GM12878 (cell line): ENCODE measurements around the gene PSMF1. TPM values are rescaled to one million over a fixed set of nuclear protein-coding genes. Genes with fewer than 3 reads are reported as not detected.

ENCODE experiments used
- ATAC-seq: fragments of 200-7000 bp; cut with Tn5 transposase; 3 replicates; pipeline ENCODE4 v1.9.1; 2020; ENCODE audit warnings: mild to moderate bottlenecking, moderate library complexity
- BruUV-seq: library from RNA; stranded (reverse); fragments of 400-500 nt; replicated peaks from 2 replicates; lab custom pipeline; 2021; lab: Mats Ljungman, UMichigan
- CTCF ChIA-PET: fragments of 300-600 bp; sonication (Branson Sonifier 250); formaldehyde crosslinking; extraction: SDS; loops from one replicate; lab custom pipeline; 2021; ENCODE audit warnings: inconsistent platforms; lab: Yijun Ruan, JAX
- POLR2A ChIA-PET: fragments of 350-600 bp; formaldehyde crosslinking; extraction: SDS; loops from one replicate; lab custom pipeline; 2021; ENCODE audit warnings: inconsistent platforms; lab: Charles Lee
- RAD21 ChIA-PET: fragments of 300-600 bp; sonication (Branson Sonifier 250); formaldehyde crosslinking; loops from one replicate; lab custom pipeline; 2023; ENCODE audit warnings: antibody characterized with exemption; ENCODE audit not compliant: unreplicated experiment; lab: Charles Lee
- SMC1A ChIA-PET: fragments of 300-600 bp; sonication (Branson Sonifier 250); formaldehyde crosslinking; loops from one replicate; lab custom pipeline; 2023; ENCODE audit not compliant: unreplicated experiment, uncharacterized antibody; lab: Charles Lee
- DNase-seq: peaks from one replicate; pipeline ENCODE4 v3.0.0-alpha.2; 2011; ENCODE audit warnings: low read depth, low spot score
- FAIRE-seq: peaks from 3 replicates; lab custom pipeline; 2011; peaks lifted over from hg19 to GRCh38; lab: Jason Lieb, UNC
- H2AFZ ChIP-seq: 2 replicates; pipeline ENCODE4 v1.6.0; 2011; ENCODE audit warnings: low read depth, low read length, control low read depth; ENCODE audit not compliant: control insufficient read depth
- H3K27ac ChIP-seq: 2 replicates; pipeline ENCODE4 v1.5.1; 2011; ENCODE audit warnings: control low read depth; ENCODE audit not compliant: control insufficient read depth, insufficient read depth
- H3K27me3 ChIP-seq, 2 experiments: replicated peaks in 1 of 2; 2 replicates each; pipeline versions ENCODE4 v1.6.0 to v1.6.1; 2011; ENCODE audit warnings: low read length in 1 of 2; ENCODE audit not compliant: control insufficient read depth in 2 of 2, insufficient read depth in 2 of 2
- H3K36me3 ChIP-seq, 2 experiments: 2 replicates each; pipeline ENCODE4 v1.5.1; 2011; ENCODE audit warnings: low read length in 1 of 2; ENCODE audit not compliant: control insufficient read depth in 2 of 2, insufficient read depth in 2 of 2
- H3K4me1 ChIP-seq: 2 replicates; pipeline ENCODE4 v1.6.1; 2011; ENCODE audit warnings: mild to moderate bottlenecking, low read length, moderate library complexity, mixed read lengths; ENCODE audit not compliant: control insufficient read depth, insufficient read depth
- H3K4me2 ChIP-seq: 2 replicates; pipeline ENCODE4 v1.6.0; 2011; ENCODE audit warnings: control low read depth; ENCODE audit not compliant: control insufficient read depth, insufficient read depth
- H3K4me3 ChIP-seq: fragments of 200-600 bp; sonication (generic); 2 replicates; pipeline ENCODE4 v1.5.1; 2016
- H3K79me2 ChIP-seq: 2 replicates; pipeline ENCODE4 v1.6.0; 2011; ENCODE audit warnings: low read length; ENCODE audit not compliant: control insufficient read depth, insufficient read depth
- H3K9ac ChIP-seq: 2 replicates; pipeline ENCODE4 v1.8.0; 2011; ENCODE audit warnings: low read length, control low read depth, mixed read lengths; ENCODE audit not compliant: control insufficient read depth, insufficient read depth
- H3K9me3 ChIP-seq: replicated peaks from 3 replicates; pipeline ENCODE4 v1.5.1; 2011; ENCODE audit warnings: mild to moderate bottlenecking, low read length; ENCODE audit not compliant: control insufficient read depth, insufficient read depth
- H4K20me1 ChIP-seq: 2 replicates; pipeline ENCODE4 v1.6.0; 2011; ENCODE audit not compliant: control insufficient read depth, insufficient read depth
- CBX5 ChIP-seq: sonication (generic); IDR thresholded peaks from 2 replicates; pipeline ENCODE4 v1.6.1; 2016; ENCODE audit warnings: low read depth, moderate library complexity, mild to moderate bottlenecking, inconsistent platforms
- CEBPB ChIP-seq, 2 experiments: fragments of 150-350 bp in 1 of 2; IDR thresholded peaks; 2 replicates each; pipeline ENCODE4 v1.6.1; 2012 to 2014; ENCODE audit warnings: low read depth in 2 of 2, low read length in 2 of 2, borderline replicate concordance in 1 of 2, inconsistent platforms in 1 of 2
- IKZF2 ChIP-seq, 2 experiments: fragments of 450-650 bp; IDR thresholded peaks; 2 replicates each; pipeline ENCODE4 v1.6.1; 2017; ENCODE audit warnings: mild to moderate bottlenecking in 2 of 2, moderate library complexity in 2 of 2
- JUND ChIP-seq: IDR thresholded peaks from 2 replicates; pipeline ENCODE4 v1.6.1; 2012; ENCODE audit warnings: low read depth, mild to moderate bottlenecking, low read length, improper control_type of control experiment, moderate library complexity
- SIN3A ChIP-seq: IDR thresholded peaks from 2 replicates; pipeline ENCODE4 v1.6.1; 2012; ENCODE audit warnings: low read depth, low read length, improper control_type of control experiment
- ZNF217 ChIP-seq: fragments of 450-650 bp; IDR thresholded peaks from 2 replicates; pipeline ENCODE4 v1.6.1; 2017; ENCODE audit warnings: antibody characterized with exemption, mild to moderate bottlenecking
- ZNF24 ChIP-seq: fragments of 450-650 bp; IDR thresholded peaks from 2 replicates; pipeline ENCODE4 v1.6.1; 2017; ENCODE audit warnings: antibody characterized with exemption, mild to moderate bottlenecking
- ZNF384 ChIP-seq: IDR thresholded peaks from 2 replicates; pipeline ENCODE4 v1.6.1; 2012; ENCODE audit warnings: low read depth, mild to moderate bottlenecking, low read length, improper control_type of control experiment, borderline replicate concordance
- WGBS: methylation state at CpG from one replicate; pipeline ENCODE4 v1.1.6; 2016; ENCODE audit warnings: low lambda C conversion rate; ENCODE audit not compliant: insufficient replicate concordance, insufficient coverage; ENCODE audit errors: missing lambda C conversion rate; 5-methylcytosine and 5-hydroxymethylcytosine counted together
- in situ Hi-C: fragments of 300-500 bp; cut with MboI; formaldehyde crosslinking; loops from 9 replicates; pipeline ENCODE4 v1.14.3; 2018; ENCODE audit warnings: mixed read lengths
- intact Hi-C: fragments of 100-400 bp; cut with micrococcal nuclease; formaldehyde crosslinking; loops from one replicate; pipeline ENCODE4 v1.14.2; 2022; ENCODE audit not compliant: unreplicated experiment
- polyA plus RNA-seq, 11 experiments: library from polyadenylated mRNA; depleted of rRNA in 4 of 11; unstranded in 6 of 11; stranded (reverse) in 5 of 11; fragments of >200 nt; fragmentation: Nextera tagmentation in 4 of 11; fragmentation: Illumina TruSeq in 1 of 11; extraction: Ambion mirVana in 4 of 11; extraction: Trizol in 1 of 11; gene quantifications; 1 replicate in 1 of 11; 2 replicates in 10 of 11; pipeline versions ENCODE4 v1.2.1 to v1.2.3, GENCODE V29; 2011 to 2016; ENCODE audit warnings: inconsistent platforms in 2 of 11, missing spikeins in 2 of 11, low read depth in 1 of 11
- total RNA-seq, 4 experiments: library from RNA; depleted of rRNA in 3 of 4; stranded (reverse); fragments of >200 nt in 3 of 4; fragmentation: Illumina TruSeq in 1 of 4; extraction: Trizol in 1 of 4; gene quantifications; 2 replicates each; pipeline versions ENCODE4 v1.2.1 to v1.2.3, GENCODE V29; 2013 to 2021
- TF ChIP-seq, protein P1 (sequence below): fragments of 450-650 bp; formaldehyde crosslinking; IDR thresholded peaks from 2 replicates; pipeline ENCODE4 v1.4.0; 2022; ENCODE audit warnings: mild to moderate bottlenecking, moderate library complexity
- TF ChIP-seq, protein P2 (sequence below): fragments of 450-650 bp; IDR thresholded peaks from 2 replicates; pipeline ENCODE4 v1.6.1; 2016; ENCODE audit warnings: mild to moderate bottlenecking
- TF ChIP-seq, protein P3 (sequence below): IDR thresholded peaks from 2 replicates; pipeline ENCODE4 v1.6.1; 2012; ENCODE audit warnings: improper control_type of control experiment, low read depth, low read length; ENCODE audit not compliant: insufficient replicate concordance
- TF ChIP-seq, protein P4 (sequence below), 3 experiments: IDR thresholded peaks in 2 of 3; conservative IDR thresholded peaks in 1 of 3; 2 replicates each; pipeline ENCODE4 v1.5.1; 2011; ENCODE audit warnings: low read depth in 3 of 3, low read length in 3 of 3, mild to moderate bottlenecking in 3 of 3, control low read depth in 2 of 3, moderate library complexity in 2 of 3, inconsistent platforms in 1 of 3, mixed read lengths in 1 of 3; ENCODE audit not compliant: control insufficient read depth in 2 of 3, insufficient read depth in 1 of 3; ENCODE audit errors: extremely low read depth in 1 of 3

PSMF1 gene
- total and polyA plus RNA-seq, 10 of the 15 experiments (the other 5 are each of a cell fraction or from before 2014, with no cell fraction given), result 14.2 to 173 (median 40.6) TPM

DNA sequence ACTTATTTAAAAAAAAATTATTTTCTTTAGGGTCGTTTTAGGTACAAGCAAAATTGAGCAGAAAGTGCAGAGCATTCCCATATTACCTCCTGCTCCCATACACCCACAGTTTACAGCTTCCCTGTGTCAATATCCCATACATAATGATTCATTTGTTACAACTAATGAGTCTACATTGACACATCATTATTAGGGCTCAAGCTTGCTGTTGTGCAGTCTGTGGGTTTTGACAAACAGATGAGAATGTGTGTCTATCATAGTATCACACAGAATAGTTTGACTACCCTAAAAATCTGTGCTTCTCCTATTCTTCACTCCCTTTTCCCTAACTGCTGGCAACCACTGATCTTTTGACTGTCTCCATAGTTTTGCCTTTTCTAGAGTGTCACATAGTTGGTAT lies 9.4 kb downstream of the PSMF1 start:
- H2AFZ ChIP-seq, result no peak overlapping the region
- POLR2A ChIA-PET, result interaction anchor here (1.1 kb wide), 1 partner anchor 10 kb away, joined by 3 read pairs; the partner anchor contains the start of gene PSMF1
- H3K9me3 ChIP-seq, result peaks cover 2% of the 10 kb centered on the region; the same call in 2 of the 3 replicates
- H3K9ac ChIP-seq, result no peak overlapping the region
- FAIRE-seq (no peak), DNase-seq (no peak), ATAC-seq (no peak)
- SMC1A ChIA-PET, result no interaction called here
- no peak overlapping the region for H3K4me3 ChIP-seq
- H3K4me1 ChIP-seq, result peaks cover 2% of the 10 kb centered on the region; the same call in 1 of the 2 replicates
- peaks cover 18% of the 10 kb centered on the region for H3K79me2 ChIP-seq
- 95% methylated on average over 1 of the region's 1 CpG for WGBS
- no peak overlapping the region for H3K4me2 ChIP-seq
- intact Hi-C loops (no loop called here), in situ Hi-C loops (no loop called here)
- no TSS peak for BruUV-seq
- no peak overlapping the region for H3K27ac ChIP-seq
- no peaks in the 10 kb centered on the region for H4K20me1 ChIP-seq
- H3K27me3 ChIP-seq, result no peaks in the 10 kb centered on the region
- RAD21 ChIA-PET, result no interaction called here
- CTCF ChIA-PET, result no interaction called here
- peaks cover 18 to 31% of the 10 kb centered on the region in 2 experiments for H3K36me3 ChIP-seq
- TF ChIP-seq SIN3A (no peak), CEBPB (IDR thresholded peaks at IDR 0.05; ENCODE audit: borderline replicate concordance in 1 of 2, low read depth in 2 of 2, low read length in 2 of 2) (no peak), ZNF217 (no peak), ZNF24 (no peak), CBX5 (no peak), ZNF384 (no peak), IKZF2 (IDR thresholded peaks at IDR 0.05) (no peak), JUND (no peak)
- TF ChIP-seq, protein P1, sequence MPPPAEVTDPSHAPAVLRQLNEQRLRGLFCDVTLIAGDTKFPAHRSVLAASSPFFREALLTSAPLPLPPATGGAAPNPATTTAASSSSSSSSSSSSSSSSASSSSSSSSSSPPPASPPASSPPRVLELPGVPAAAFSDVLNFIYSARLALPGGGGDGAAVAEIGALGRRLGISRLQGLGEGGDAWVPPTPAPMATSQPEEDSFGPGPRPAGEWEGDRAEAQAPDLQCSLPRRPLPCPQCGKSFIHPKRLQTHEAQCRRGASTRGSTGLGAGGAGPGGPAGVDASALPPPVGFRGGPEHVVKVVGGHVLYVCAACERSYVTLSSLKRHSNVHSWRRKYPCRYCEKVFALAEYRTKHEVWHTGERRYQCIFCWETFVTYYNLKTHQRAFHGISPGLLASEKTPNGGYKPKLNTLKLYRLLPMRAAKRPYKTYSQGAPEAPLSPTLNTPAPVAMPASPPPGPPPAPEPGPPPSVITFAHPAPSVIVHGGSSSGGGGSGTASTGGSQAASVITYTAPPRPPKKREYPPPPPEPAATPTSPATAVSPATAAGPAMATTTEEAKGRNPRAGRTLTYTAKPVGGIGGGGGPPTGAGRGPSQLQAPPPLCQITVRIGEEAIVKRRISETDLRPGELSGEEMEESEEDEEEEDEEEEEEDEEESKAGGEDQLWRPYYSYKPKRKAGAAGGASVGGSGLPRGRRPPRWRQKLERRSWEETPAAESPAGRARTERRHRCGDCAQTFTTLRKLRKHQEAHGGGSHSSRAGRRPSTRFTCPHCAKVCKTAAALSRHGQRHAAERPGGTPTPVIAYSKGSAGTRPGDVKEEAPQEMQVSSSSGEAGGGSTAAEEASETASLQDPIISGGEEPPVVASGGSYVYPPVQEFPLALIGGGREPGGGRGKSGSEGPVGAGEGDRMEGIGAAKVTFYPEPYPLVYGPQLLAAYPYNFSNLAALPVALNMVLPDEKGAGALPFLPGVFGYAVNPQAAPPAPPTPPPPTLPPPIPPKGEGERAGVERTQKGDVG, result no peak
- TF ChIP-seq, protein P2, sequence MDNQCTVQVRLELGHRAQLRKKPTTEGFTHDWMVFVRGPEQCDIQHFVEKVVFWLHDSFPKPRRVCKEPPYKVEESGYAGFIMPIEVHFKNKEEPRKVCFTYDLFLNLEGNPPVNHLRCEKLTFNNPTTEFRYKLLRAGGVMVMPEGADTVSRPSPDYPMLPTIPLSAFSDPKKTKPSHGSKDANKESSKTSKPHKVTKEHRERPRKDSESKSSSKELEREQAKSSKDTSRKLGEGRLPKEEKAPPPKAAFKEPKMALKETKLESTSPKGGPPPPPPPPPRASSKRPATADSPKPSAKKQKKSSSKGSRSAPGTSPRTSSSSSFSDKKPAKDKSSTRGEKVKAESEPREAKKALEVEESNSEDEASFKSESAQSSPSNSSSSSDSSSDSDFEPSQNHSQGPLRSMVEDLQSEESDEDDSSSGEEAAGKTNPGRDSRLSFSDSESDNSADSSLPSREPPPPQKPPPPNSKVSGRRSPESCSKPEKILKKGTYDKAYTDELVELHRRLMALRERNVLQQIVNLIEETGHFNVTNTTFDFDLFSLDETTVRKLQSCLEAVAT, result no peak
- TF ChIP-seq, protein P3, sequence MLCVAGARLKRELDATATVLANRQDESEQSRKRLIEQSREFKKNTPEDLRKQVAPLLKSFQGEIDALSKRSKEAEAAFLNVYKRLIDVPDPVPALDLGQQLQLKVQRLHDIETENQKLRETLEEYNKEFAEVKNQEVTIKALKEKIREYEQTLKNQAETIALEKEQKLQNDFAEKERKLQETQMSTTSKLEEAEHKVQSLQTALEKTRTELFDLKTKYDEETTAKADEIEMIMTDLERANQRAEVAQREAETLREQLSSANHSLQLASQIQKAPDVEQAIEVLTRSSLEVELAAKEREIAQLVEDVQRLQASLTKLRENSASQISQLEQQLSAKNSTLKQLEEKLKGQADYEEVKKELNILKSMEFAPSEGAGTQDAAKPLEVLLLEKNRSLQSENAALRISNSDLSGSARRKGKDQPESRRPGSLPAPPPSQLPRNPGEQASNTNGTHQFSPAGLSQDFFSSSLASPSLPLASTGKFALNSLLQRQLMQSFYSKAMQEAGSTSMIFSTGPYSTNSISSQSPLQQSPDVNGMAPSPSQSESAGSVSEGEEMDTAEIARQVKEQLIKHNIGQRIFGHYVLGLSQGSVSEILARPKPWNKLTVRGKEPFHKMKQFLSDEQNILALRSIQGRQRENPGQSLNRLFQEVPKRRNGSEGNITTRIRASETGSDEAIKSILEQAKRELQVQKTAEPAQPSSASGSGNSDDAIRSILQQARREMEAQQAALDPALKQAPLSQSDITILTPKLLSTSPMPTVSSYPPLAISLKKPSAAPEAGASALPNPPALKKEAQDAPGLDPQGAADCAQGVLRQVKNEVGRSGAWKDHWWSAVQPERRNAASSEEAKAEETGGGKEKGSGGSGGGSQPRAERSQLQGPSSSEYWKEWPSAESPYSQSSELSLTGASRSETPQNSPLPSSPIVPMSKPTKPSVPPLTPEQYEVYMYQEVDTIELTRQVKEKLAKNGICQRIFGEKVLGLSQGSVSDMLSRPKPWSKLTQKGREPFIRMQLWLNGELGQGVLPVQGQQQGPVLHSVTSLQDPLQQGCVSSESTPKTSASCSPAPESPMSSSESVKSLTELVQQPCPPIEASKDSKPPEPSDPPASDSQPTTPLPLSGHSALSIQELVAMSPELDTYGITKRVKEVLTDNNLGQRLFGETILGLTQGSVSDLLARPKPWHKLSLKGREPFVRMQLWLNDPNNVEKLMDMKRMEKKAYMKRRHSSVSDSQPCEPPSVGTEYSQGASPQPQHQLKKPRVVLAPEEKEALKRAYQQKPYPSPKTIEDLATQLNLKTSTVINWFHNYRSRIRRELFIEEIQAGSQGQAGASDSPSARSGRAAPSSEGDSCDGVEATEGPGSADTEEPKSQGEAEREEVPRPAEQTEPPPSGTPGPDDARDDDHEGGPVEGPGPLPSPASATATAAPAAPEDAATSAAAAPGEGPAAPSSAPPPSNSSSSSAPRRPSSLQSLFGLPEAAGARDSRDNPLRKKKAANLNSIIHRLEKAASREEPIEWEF, result no peak
- TF ChIP-seq, protein P4, sequence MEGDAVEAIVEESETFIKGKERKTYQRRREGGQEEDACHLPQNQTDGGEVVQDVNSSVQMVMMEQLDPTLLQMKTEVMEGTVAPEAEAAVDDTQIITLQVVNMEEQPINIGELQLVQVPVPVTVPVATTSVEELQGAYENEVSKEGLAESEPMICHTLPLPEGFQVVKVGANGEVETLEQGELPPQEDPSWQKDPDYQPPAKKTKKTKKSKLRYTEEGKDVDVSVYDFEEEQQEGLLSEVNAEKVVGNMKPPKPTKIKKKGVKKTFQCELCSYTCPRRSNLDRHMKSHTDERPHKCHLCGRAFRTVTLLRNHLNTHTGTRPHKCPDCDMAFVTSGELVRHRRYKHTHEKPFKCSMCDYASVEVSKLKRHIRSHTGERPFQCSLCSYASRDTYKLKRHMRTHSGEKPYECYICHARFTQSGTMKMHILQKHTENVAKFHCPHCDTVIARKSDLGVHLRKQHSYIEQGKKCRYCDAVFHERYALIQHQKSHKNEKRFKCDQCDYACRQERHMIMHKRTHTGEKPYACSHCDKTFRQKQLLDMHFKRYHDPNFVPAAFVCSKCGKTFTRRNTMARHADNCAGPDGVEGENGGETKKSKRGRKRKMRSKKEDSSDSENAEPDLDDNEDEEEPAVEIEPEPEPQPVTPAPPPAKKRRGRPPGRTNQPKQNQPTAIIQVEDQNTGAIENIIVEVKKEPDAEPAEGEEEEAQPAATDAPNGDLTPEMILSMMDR (IDR thresholded peaks at IDR 0.05 in 2 of 3, conservative IDR thresholded peaks at IDR 0.05 in 1 of 3; ENCODE audit: control insufficient read depth in 2 of 3, extremely low read depth in 1 of 3, insufficient read depth in 1 of 3, low read depth in 3 of 3, low read length in 3 of 3), result no peak
